GM03348 (cell line): ENCODE results near the gene FARP1.

Experiments used
- DNase-seq: peaks from one replicate; pipeline ENCODE4 v3.0.0; 2012; ENCODE audit warnings: low spot score

FARP1 gene

GRCh38 chr13:98461486-98462240 lies 318.8 kb downstream of the FARP1 start:
- no peak for DNase-seq

GRCh38 chr13:98462241-98462882 lies 319.5 kb downstream of the FARP1 start:
- DNase-seq, result no peak

- no peak for DNase-seq
Measured at GRCh38 chr13:98462946-98463345, 320.1 kb downstream of the FARP1 start.

- DNase-seq, result peak; percentile 58
Measured at GRCh38 chr13:98466634-98467236, 323.8 kb downstream of the FARP1 start.

- DNase-seq, result no peak
Measured at GRCh38 chr13:98467263-98467985, 324.5 kb downstream of the FARP1 start.

GRCh38 chr13:98468361-98468760 lies 325.5 kb downstream of the FARP1 start:
- no peak for DNase-seq

GRCh38 chr13:98468929-98469328 lies 326.0 kb downstream of the FARP1 start:
- DNase-seq, result no peak

- DNase-seq, result no peak
Measured at GRCh38 chr13:98470920-98471319, 328.0 kb downstream of the FARP1 start.

GRCh38 chr13:98471934-98472333 lies 329.0 kb downstream of the FARP1 start:
- DNase-seq, result no peak

- no peak for DNase-seq
Measured at GRCh38 chr13:98473135-98473787, 330.4 kb downstream of the FARP1 start.

GRCh38 chr13:98473788-98474144 lies 330.9 kb downstream of the FARP1 start:
- DNase-seq, result no peak

- DNase-seq, result no peak
Measured at GRCh38 chr13:98474292-98474691, 331.4 kb downstream of the FARP1 start.

- no peak for DNase-seq
Measured at GRCh38 chr13:98474761-98475160, 331.9 kb downstream of the FARP1 start.

GRCh38 chr13:98475522-98475921 lies 332.6 kb downstream of the FARP1 start:
- no peak for DNase-seq

- no peak for DNase-seq
Measured at GRCh38 chr13:98476106-98476505, 333.2 kb downstream of the FARP1 start.

GRCh38 chr13:98476538-98476966 lies 333.7 kb downstream of the FARP1 start:
- DNase-seq, result peak; percentile 93

GRCh38 chr13:98478189-98479129 lies 335.6 kb downstream of the FARP1 start:
- no peak for DNase-seq

GRCh38 chr13:98479496-98480003 lies 336.7 kb downstream of the FARP1 start:
- no peak for DNase-seq

GRCh38 chr13:98480915-98481877 lies 338.3 kb downstream of the FARP1 start:
- no peak for DNase-seq
